GM10248 (cell line): Measurements from ENCODE around the gene NEXN.

ENCODE experiments used
- CTCF ChIA-PET: fragments of 300-600 bp; sonication (Branson Sonifier 250); formaldehyde crosslinking; extraction: SDS; loops from one replicate; lab custom pipeline; 2021; ENCODE audit warnings: antibody characterized with exemption; lab: Yijun Ruan, JAX
- POLR2A ChIA-PET: fragments of 350-650 bp; sonication (Branson Sonifier 250); formaldehyde crosslinking; extraction: SDS; loops from one replicate; lab custom pipeline; 2020; ENCODE audit warnings: antibody characterized with exemption; lab: Yijun Ruan, JAX
- DNase-seq: peaks from one replicate; pipeline ENCODE4 v3.0.0; 2012; ENCODE audit errors: extremely low spot score
- TF ChIP-seq, protein P1 (sequence below): IDR thresholded peaks from 2 replicates; pipeline ENCODE4 v1.5.1; 2012; ENCODE audit warnings: mild to moderate bottlenecking, low read depth; ENCODE audit errors: extremely low read depth, missing control alignments, control extremely low read depth

The NEXN gene

DNA sequence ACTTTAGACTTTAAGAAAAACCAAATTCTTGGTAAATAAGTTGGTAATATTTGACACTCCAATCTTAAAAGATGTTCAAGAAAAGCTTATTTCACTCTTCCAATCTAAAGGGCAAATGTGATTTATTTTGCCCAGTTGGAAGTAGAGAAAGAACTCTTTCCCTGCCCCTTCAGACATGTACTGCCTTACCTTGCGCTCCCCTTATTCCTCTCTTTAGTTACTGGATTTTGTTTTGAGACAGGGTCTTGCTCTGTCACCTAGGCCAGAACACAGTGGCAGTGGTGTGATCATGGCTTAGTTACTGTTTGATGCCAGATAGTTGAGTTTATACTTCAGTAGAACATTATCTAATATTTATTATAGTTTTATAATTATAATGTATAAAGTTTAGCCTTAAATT lies 62.9 kb downstream of the NEXN start:
- DNase-seq, result no peak
- TF ChIP-seq, protein P1, sequence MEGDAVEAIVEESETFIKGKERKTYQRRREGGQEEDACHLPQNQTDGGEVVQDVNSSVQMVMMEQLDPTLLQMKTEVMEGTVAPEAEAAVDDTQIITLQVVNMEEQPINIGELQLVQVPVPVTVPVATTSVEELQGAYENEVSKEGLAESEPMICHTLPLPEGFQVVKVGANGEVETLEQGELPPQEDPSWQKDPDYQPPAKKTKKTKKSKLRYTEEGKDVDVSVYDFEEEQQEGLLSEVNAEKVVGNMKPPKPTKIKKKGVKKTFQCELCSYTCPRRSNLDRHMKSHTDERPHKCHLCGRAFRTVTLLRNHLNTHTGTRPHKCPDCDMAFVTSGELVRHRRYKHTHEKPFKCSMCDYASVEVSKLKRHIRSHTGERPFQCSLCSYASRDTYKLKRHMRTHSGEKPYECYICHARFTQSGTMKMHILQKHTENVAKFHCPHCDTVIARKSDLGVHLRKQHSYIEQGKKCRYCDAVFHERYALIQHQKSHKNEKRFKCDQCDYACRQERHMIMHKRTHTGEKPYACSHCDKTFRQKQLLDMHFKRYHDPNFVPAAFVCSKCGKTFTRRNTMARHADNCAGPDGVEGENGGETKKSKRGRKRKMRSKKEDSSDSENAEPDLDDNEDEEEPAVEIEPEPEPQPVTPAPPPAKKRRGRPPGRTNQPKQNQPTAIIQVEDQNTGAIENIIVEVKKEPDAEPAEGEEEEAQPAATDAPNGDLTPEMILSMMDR, result no peak
- ChIA-PET CTCF (interaction anchor here (1.3 to 1.4 kb wide), 2 partner anchors 9 to 13 kb away, joined by 3 to 5 read pairs; no protein-coding TSS in a partner anchor), POLR2A (interaction anchor here (1.0 kb wide), 1 partner anchor 53 kb away, joined by 3 read pairs; no protein-coding TSS in a partner anchor)

DNA sequence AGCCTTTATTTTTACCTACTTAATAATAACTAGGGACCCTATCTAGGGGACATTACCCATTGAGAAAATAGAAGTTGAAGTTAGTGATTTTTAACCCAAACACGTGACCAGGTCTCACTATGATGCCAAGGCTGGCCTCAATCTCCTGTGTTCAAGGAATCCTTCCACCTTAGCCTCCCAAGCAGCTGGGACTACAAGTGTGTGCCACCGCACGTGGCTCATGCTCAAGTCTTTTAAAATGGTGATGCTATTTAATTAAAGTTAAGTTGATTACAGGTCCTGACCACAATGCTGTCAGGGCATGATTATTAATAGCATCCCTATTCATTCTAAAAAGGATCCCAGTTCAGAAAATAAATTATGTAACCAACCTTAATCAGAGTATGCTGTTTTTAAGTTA lies 65.5 kb downstream of the NEXN start:
- TF ChIP-seq, protein P1, result no peak
- no peak for DNase-seq
- POLR2A ChIA-PET, result no interaction called here
- CTCF ChIA-PET, result interaction anchor here (4.1 kb wide), 1 partner anchor 12 kb away, joined by 26 read pairs; no protein-coding TSS in a partner anchor

DNA sequence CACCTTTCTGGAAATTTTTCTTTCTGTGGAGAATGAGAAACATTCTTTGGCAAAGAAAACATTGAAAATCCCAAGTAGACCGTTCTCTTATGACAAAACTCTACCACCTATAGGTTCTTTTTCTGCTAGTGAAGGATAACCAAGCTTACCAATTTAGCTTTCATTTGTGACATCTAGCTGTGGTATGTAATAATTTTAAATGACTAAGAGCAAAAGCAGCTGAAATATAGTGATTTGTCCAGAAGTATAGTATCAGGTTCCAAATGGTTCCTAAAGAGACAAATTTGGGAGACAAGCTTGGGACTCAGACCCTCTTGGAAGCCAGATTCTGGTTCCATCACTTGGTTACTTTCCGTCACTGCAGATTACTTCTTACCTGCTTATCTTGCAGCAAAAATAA lies 66.1 kb downstream of the NEXN start:
- TF ChIP-seq, protein P1, result no peak
- no peak for DNase-seq
- POLR2A ChIA-PET, result no interaction called here
- CTCF ChIA-PET, result interaction anchor here (4.1 kb wide), 1 partner anchor 11 kb away, joined by 26 read pairs; no protein-coding TSS in a partner anchor

DNA sequence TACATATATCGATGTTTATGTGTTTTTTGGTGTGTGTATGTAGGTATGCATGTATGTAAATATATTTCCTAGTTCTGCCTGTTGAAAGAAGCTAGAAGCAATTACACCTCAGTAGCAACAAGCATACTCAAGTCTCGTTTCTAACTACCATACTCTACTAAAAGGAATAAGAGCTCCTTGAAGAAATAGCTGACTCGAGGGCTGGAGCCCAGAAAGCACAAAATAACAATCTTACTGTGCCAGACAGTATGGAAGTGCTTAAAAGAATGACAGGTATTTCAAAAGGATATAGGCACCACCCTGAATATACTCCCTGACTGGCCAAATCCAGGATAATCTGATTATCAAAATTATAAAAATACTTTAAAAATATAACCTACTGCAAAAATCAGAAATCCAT lies 67.3 kb downstream of the NEXN start:
- CTCF ChIA-PET, result interaction anchor here (1.0 to 4.1 kb wide), 4 partner anchors 9 to 23 kb away, joined by 4 to 26 read pairs (median 11); partner anchors contain the start of gene FUBP1
- POLR2A ChIA-PET, result interaction anchor here (1.2 kb wide), 1 partner anchor 19 kb away, joined by 11 read pairs; no protein-coding TSS in a partner anchor
- TF ChIP-seq, protein P1, result no peak
- no peak for DNase-seq

DNA sequence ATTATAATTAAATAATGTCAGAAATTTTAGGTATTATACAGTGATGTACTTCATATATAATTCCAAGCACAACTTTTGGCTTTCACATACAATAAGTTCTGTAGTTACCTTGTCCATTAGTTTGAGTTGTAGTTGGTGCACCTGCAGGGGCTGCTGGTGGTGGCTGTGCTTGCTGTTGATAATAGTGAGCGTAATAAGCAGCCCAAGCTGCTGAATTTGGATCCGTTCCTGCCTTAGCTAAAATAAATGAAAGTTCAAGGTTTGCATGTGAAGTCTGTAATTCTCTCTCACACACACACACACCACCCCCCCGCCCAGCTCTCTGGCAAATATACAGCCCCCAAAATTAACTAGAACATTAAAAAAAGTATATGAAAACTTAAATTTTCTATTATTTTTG lies 68.0 kb downstream of the NEXN start:
- POLR2A ChIA-PET, result interaction anchor here (0.6 to 1.2 kb wide), 2 partner anchors 18 to 255 kb away, joined by 3 to 11 read pairs; no protein-coding TSS in a partner anchor

DNA sequence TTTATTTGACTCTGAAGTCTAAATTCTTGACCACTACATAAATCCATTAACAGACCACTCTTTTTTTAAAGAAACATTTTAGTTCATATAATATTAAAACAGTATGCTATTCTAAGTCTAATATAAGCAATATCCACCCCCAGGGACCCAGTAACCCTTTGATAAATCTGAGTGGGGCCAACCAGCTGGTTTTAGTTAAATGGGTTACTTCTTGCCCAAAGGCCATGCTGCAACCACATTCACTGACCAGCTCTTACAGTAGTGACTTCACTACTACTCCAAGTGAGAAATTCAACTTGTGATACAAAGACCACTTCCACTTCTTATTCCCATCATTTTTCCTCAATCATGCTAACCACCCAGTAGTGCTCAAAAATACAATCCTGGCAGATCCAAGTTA lies 70.0 kb downstream of the NEXN start:
- DNase-seq, result no peak
- TF ChIP-seq, protein P1, result no peak
- ChIA-PET CTCF (no interaction called here), POLR2A (no interaction called here)

More for the DNA sequence above, 68.0 kb downstream of the NEXN start:
- TF ChIP-seq, protein P1, result no peak
- CTCF ChIA-PET, result interaction anchor here (1.0 to 4.1 kb wide), 4 partner anchors 9 to 22 kb away, joined by 4 to 26 read pairs (median 11); partner anchors contain the start of gene FUBP1
- DNase-seq, result no peak
